Osteocyte (in vitro differentiated cells): Measurements from ENCODE around the gene DENND1A. TPM values are rescaled to one million over a fixed set of nuclear protein-coding genes. Genes with fewer than 3 reads are reported as not detected.

Experiments used
- DNase-seq: peaks from one replicate; pipeline ENCODE4 v3.0.0; 2021; ENCODE audit warnings: mixed read lengths; ENCODE audit not compliant: unreplicated experiment; ENCODE audit errors: extremely low spot score
- H3K27ac Mint-ChIP-seq: one replicate; pipeline ENCODE4 v1.8.0; 2021; ENCODE audit warnings: mild to moderate bottlenecking, mixed read lengths; ENCODE audit not compliant: unreplicated experiment
- H3K27me3 Mint-ChIP-seq: one replicate; pipeline ENCODE4 v1.8.0; 2021; ENCODE audit warnings: mixed read lengths; ENCODE audit not compliant: unreplicated experiment
- H3K36me3 Mint-ChIP-seq: one replicate; pipeline ENCODE4 v1.8.0; 2021; ENCODE audit warnings: mixed read lengths; ENCODE audit not compliant: unreplicated experiment
- H3K4me1 Mint-ChIP-seq: one replicate; pipeline ENCODE4 v1.8.0; 2021; ENCODE audit warnings: mixed read lengths; ENCODE audit not compliant: unreplicated experiment
- H3K4me3 Mint-ChIP-seq: one replicate; pipeline ENCODE4 v1.8.0; 2021; ENCODE audit warnings: mild to moderate bottlenecking, moderate library complexity, mixed read lengths; ENCODE audit not compliant: unreplicated experiment
- H3K9me3 Mint-ChIP-seq: one replicate; pipeline ENCODE4 v1.8.0; 2021; ENCODE audit warnings: mixed read lengths; ENCODE audit not compliant: unreplicated experiment
- total RNA-seq: library from RNA; stranded (reverse); gene quantifications from 2 replicates; pipeline ENCODE4 v1.2.1, GENCODE V29; 2021
- TF ChIP-seq, protein P1 (sequence below): fragments of 200-600 bp; sonication (generic); IDR thresholded peaks from 2 replicates; pipeline ENCODE4 v1.5.0; 2021; ENCODE audit warnings: antibody characterized with exemption, mild to moderate bottlenecking, moderate library complexity

The DENND1A gene
- total RNA-seq, 1 donor from 2014 or later, result 19.8 TPM

DNA sequence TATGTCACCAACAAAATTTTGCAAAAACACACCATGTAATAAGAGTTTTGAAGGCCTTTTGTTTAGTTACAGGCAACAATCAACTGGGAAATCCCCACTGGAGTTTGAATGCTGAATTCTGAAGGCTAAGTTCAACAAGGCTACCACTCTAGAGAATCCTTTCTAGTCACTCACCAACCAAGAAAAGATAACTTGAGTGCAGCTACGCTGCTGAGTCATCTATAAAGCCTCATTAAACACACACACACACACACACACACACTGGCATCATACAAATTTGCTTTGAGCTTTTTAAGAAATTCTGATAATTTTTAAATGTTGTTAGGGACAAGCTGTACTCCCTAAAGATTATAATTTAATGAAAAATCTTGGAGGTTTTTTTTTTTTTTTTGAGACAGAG is 219.6 kb downstream of the DENND1A start:
- Mint-ChIP-seq H3K4me1 (no peaks in the 10 kb centered on the region), H3K9me3 (no peaks in the 10 kb centered on the region), H3K36me3 (peaks cover 2% of the 10 kb centered on the region), H3K27ac (no peak overlapping the region), H3K4me3 (no peak overlapping the region), H3K27me3 (no peaks in the 10 kb centered on the region)
- TF ChIP-seq, protein P1, sequence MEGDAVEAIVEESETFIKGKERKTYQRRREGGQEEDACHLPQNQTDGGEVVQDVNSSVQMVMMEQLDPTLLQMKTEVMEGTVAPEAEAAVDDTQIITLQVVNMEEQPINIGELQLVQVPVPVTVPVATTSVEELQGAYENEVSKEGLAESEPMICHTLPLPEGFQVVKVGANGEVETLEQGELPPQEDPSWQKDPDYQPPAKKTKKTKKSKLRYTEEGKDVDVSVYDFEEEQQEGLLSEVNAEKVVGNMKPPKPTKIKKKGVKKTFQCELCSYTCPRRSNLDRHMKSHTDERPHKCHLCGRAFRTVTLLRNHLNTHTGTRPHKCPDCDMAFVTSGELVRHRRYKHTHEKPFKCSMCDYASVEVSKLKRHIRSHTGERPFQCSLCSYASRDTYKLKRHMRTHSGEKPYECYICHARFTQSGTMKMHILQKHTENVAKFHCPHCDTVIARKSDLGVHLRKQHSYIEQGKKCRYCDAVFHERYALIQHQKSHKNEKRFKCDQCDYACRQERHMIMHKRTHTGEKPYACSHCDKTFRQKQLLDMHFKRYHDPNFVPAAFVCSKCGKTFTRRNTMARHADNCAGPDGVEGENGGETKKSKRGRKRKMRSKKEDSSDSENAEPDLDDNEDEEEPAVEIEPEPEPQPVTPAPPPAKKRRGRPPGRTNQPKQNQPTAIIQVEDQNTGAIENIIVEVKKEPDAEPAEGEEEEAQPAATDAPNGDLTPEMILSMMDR, result no peak
- no peak for DNase-seq

DNA sequence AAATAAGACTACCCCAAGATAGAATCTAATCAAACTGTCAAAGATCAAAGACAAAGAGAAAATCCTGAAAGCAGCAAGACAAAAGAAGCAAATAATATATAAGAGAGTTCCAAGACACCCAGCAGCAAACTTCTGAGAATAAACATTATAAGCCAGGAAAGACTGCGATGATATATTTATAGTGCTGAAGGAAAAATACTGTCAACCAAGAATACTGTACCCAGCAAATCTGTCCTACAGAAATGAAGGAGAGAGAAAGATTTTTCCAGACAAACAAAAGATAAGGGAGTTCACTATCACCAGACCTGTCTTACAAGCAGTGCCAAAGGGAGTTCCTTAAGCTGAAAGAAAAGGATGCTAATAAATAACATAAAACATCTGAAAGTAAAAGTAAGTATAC is 227.4 kb downstream of the DENND1A start:
- H3K9me3 Mint-ChIP-seq, result peaks cover 19% of the 10 kb centered on the region
- no peak overlapping the region for H3K27ac Mint-ChIP-seq
- no peak overlapping the region for H3K4me3 Mint-ChIP-seq
- TF ChIP-seq, protein P1, result no peak
- H3K27me3 Mint-ChIP-seq, result no peaks in the 10 kb centered on the region
- no peak for DNase-seq
- peaks cover 16% of the 10 kb centered on the region for H3K36me3 Mint-ChIP-seq
- no peaks in the 10 kb centered on the region for H3K4me1 Mint-ChIP-seq

DNA sequence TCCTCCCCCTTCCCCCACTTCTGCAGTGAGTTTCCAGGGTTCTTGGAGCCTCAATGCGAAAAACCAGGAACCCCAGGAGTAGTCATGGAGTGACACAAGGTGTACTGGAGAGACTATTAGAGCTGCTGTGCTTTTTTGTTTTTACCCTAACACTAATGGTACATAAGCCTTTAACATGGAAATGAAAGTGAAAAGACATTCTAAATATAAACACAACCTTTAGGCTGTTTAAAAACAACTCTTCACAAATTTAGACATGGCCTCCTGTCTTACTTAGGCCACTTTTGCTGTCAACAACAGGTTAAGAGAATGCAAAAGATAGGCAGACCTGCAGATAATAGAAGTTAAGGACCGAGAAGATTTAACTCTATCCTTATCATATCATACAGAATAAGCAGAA is 232.2 kb downstream of the DENND1A start:
- Mint-ChIP-seq H3K4me1 (no peaks in the 10 kb centered on the region), H3K36me3 (peaks cover 10% of the 10 kb centered on the region), H3K9me3 (peaks cover 13% of the 10 kb centered on the region), H3K4me3 (no peak overlapping the region), H3K27ac (no peak overlapping the region), H3K27me3 (no peaks in the 10 kb centered on the region)
- TF ChIP-seq, protein P1, result no peak
- no peak for DNase-seq

DNA sequence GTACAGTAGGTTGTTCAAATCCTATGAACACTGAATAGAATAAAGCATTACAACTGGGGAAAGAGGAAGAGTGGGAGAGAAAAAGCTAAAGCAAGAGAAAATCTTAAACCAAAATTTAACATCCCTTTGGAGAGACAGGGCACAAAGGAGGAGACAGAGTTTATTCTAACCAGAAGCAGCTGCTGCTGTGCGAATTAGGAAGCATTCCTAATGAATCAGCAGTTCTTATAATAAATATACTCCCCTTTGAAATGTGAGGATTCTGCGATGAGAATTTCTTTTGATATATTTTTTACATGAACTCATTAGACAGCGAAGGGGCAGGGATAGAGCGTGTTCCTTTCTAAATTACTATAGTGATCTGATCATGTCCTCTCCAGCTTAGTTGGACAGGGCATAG is 233.4 kb downstream of the DENND1A start:
- no peaks in the 10 kb centered on the region for H3K27me3 Mint-ChIP-seq
- TF ChIP-seq, protein P1, result no peak
- H3K9me3 Mint-ChIP-seq, result peaks cover 6% of the 10 kb centered on the region
- H3K27ac Mint-ChIP-seq, result no peak overlapping the region
- H3K36me3 Mint-ChIP-seq, result peaks cover 6% of the 10 kb centered on the region
- no peak for DNase-seq
- no peaks in the 10 kb centered on the region for H3K4me1 Mint-ChIP-seq
- H3K4me3 Mint-ChIP-seq, result no peak overlapping the region

DNA sequence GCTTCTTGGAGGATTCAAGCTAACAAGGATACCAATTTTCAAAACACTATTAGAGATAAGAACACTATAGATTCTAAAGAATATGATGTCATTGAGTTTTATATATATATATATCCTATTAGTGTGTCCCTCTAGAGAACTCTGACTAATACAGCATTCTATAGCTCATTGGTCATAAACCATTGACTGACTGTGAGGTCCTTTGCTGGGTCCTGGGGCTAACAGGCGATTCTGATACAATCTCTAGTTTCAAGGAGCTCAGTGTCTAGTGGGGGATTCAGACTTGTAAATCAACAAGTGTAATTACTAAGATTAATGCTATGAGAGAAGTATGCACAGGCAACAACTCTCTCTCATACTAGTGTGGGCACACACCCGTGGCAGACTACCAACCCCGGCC is 234.5 kb downstream of the DENND1A start:
- no peaks in the 10 kb centered on the region for H3K27me3 Mint-ChIP-seq

More for the DNA sequence above, 234.5 kb downstream of the DENND1A start:
- no peak overlapping the region for H3K27ac Mint-ChIP-seq
- no peaks in the 10 kb centered on the region for H3K9me3 Mint-ChIP-seq
- TF ChIP-seq, protein P1, result no peak
- H3K4me1 Mint-ChIP-seq, result no peaks in the 10 kb centered on the region
- DNase-seq, result no peak
- no peak overlapping the region for H3K4me3 Mint-ChIP-seq
- H3K36me3 Mint-ChIP-seq, result peaks cover 11% of the 10 kb centered on the region
